ENCODE measurements around the gene AFF4.

The AFF4 gene

DNA sequence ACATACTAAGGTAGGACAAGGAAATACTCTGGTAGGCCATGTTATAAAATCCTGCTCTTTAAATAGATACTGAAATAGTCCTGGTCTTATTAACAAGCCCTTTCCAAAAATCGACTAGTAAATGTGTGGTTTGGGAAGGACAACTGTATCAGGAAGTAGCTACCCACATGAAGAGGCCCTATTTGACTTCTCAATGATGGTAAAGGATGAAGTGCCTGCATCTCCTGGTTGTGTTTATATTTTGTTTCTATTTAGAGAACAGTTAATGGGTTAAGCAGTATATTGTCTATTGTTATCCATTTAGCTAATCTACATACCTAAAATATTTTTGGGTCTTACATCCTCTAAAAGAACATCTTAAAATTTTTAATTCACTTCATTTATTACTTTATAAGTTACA is 109.6 kb downstream of the AFF4 start:
- DNase-seq = no peak

DNA sequence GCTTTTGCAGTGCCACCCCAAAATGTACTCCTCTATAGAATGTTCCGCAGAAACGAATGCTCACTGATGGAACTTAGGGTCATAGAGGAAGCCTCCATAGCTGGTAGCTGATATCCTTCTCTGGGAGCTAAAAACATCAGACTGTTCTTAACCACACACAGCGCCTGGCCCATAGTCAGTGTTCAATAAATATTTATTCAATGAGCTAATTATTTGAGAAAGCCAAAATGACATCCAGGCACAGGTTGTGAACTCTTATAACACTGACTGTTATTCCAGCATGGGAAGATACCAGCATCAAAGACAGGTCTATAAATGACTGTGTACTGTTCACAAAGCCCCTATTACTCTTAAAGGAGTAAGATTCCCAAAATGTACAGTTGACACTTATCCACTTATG is 110.1 kb downstream of the AFF4 start:
- no peak for DNase-seq

GRCh38 chr5:132850066-132850465 is 113.4 kb downstream of the AFF4 start:
- DNase-seq = no peak

- no peak for DNase-seq
These were observed 114.1 kb downstream of the AFF4 start for GRCh38 chr5:132849347-132849746.

- DNase-seq = no peak
These were observed 115.2 kb downstream of the AFF4 start for GRCh38 chr5:132848270-132848669.

DNA sequence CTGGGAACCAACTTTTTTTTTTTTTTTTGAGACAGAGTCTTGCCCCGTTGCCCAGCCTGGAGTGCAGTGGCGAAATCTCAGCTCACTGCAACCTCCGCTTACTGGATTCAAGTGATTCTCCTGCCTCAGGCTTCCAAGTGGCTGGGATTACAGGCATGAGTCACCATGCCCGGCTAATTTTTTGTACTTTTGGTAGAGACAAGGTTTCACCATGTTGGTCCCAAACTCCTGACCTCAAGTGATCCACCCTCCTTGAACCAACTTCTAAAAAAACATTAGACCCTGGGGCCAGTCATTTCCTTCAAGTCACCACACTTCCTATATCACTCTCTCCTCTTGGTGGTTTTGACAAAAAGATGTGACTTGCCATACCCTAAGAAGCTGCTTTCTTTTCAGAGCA is 122.1 kb downstream of the AFF4 start:
- DNase-seq = no peak

DNA sequence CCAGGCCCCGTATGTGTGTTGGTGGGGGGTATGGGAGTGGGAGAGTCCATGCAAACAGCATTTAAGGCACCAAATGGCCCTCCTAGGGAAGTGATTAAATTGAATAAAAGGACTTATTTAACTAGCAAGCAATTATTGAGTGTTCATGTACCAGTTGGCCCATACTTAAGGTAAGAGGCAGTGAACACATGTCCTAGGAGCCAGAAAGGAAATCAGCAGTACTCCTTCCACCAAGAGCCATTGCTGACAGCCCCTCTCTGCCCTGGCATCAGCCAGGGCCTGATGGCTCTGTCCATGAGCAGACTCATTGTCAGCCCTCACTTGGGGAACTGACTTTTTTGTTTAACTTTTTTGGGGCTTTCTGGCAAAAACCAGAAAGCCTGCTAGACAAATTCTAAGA is 122.5 kb downstream of the AFF4 start:
- DNase-seq = no peak

GRCh38 chr5:132840313-132840712 is 123.1 kb downstream of the AFF4 start:
- no peak for DNase-seq

- DNase-seq = no peak
These were observed 123.8 kb downstream of the AFF4 start for GRCh38 chr5:132839426-132840301.

DNA sequence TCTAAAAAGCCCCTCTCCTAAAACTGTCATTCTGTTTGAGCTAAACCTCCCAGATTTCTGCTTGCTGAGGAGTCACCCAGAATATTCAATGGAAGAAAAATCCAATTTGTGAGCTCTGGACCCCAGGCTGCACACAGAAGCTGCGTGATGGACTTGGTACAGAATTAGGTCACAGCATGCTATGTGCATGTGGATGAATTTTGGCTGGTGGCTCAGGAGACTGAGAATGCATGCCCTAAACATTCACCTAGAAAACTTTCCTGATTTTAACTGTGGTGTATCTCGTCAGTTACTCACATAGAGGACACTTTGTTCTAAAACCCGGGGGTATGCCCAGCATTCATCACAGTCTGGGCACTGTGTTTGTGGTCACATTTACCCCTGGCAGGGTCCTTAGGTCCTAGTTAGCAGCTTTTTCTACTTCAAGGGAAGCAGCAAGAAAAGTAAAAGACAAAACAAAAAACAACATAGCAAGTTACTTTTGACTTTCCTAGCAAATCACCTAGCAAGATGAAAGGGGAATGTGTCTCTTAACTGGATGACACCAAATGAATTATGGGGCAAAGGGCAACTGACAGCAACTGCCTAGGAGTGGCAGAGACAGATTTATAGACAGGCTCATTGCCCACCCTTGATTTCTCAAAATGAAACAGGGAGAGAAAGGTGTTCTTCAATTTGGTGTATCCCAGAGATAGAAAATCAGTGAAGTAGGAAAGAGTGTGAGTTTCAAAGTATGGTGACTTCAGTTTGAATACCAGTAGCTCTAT is 124.7 kb downstream of the AFF4 start:
- no peak for DNase-seq

DNA sequence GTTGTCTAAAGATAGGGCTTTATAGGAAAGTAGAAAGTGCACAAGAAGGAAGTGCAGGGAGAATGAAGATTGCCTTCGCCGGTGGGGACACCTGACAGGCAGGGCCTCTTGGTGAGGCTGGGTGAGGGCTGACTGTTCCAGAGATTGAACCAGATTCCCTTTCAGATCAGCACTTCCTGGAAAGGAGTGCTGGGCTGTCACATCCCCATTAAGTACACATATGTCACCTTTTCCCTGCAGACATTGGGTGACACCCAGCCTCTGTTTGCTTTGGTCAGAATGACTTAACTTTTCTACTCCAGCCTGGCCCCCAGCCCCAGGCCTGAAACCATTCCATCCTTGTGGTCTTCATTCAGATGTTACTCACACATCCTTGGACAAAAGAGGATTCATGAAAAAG is 125.6 kb downstream of the AFF4 start:
- no peak for DNase-seq

- DNase-seq = no peak
These were observed 126.6 kb downstream of the AFF4 start for GRCh38 chr5:132836852-132837251.

GRCh38 chr5:132834057-132834456 is 129.4 kb downstream of the AFF4 start:
- no peak for DNase-seq

DNA sequence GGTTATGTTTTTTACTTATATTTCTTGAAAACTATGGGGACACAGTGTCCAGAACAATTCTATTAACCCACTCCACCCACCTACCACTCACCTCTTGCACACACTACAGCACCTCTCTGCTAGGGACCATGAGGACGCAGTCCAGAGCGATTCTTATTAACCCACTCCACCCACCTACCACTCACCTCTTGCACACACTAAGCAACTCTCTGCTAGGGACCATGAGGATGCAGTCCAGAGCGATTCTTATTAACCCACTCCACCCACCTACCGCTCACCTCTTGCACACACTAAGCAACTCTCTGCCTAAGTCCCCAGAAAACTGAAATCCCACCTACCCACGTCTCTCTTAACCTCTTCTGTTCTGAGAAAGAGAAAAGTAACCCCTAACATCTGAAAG is 130.8 kb downstream of the AFF4 start:
- no peak for DNase-seq

DNA sequence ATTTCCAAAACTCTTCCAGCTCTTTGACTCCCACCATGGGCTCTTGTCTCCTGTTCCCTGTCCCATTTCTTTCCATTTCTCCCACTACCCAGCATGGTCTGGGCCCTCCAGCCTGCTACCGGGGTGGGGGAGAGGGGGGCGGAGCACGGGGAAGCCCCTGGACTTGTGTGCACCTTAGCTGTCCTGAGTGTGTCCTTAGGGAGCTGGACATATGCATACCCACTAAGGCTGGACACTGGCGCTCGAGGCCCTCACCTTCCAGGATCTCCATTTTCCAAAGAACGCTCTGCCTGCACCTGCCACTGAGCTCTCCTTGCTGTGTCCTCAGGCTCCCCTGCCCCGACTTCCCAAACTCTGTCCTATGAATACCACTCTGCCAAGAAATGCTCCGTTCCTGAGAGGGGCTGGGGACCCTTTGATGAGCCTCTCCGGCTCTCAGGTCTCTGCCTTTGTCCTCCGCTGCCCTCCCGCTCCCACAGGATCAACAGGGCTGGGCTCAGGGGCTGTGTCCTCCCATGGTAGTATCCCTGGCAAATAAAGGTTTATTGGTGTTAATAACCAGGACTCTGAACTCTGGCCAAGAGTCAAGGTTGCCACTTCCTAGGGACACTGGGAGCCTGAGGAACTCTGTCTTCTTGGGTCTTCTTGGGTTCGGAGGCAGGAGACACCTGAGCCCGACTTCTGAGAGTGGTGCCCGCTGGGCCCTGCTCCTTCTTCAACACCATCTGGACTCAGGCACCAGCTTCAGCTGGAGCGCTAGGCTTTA is 132.2 kb downstream of the AFF4 start:
- DNase-seq = no peak

DNA sequence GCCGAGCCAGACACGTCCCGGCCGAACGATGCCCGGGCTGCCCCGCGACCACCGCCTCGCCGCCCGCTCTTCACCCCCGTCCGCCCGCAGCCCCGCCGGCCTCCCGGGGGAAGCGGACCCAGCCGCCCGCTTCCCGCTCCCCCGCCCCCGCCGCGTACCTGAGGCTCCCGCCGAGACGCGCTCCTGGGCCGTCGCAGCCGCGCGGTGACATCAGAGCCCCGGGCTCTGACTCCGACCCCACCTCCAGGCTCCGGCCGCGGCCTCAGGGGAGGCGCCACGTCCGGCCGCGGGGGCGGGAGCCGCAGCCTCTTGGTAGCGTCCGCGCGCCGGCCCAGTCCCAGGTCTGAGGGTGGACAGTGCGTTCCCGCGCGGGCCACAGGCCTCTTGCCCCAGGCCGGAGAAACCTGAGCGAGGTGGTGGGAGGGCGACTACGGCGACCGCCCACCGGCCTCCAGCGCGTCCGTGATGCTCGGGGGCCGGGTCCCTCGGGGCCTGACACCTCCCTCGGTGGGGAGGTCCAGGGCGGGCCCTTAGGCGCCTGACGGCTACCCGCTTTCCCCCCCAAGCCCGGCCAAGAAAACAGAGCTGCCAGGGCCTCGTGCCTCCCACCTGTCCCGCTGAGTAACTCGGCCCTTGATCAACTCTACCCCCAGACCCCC is 132.9 kb downstream of the AFF4 start, which contains the start of gene SHROOM1:
Gene SHROOM1 (minus strand): TSS at position 212 of the 659 bp plus-strand sequence. CDS start 4,507 bp downstream, outside the sequence.
- DNase-seq = peak; percentile 25

- peak; percentile 41 for DNase-seq
These were observed 133.5 kb downstream of the AFF4 start for GRCh38 chr5:132829742-132830435.

- DNase-seq = no peak
These were observed 134.5 kb downstream of the AFF4 start for GRCh38 chr5:132828846-132829494.

GRCh38 chr5:132827943-132828673 is 135.3 kb downstream of the AFF4 start:
- no peak for DNase-seq

DNA sequence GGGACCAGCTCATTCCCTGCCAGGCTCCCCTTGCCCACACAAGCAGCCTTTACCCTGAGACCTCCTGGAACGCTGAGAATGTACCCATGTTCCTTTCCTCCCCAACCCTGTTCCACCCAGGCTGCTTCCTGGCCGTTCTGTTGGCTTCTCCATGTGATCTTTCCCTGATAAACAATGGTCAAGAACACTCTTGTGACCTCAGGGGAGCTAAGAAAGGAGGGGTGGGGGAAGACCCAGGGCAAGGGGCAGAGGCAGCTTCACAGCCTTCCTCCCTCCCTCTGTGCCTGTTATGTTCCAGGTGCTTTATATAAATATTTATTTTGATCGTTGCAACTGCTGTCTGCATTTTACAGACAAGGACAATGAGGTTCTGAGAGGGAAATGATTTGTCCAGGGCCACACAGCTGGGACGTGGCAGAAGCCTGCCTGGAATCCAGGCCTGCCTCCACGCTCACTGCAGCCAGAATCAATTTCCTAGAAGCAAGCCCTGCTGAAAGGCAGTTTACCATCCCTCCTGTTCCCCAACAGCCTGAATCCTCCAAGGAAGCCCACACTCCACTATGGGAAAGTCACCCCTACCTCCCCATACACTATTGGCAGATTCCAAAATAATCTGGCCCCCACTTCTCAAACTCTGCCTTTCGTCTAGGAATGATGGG is 136.9 kb downstream of the AFF4 start:
- DNase-seq = no peak
